Subcutaneous abdominal adipose tissue (tissue), 5 donors: ENCODE measurements around the gene PC.
"Not testable (repeated sequence)": the region's sequence is repeated elsewhere in the genome, so short reads cannot be mapped to it uniquely, and the experiment has no call there.

Experiments
- H3K27ac ChIP-seq: one replicate; pipeline ENCODE4 v1.7.0; 2013; ENCODE audit warnings: low read depth, mild to moderate bottlenecking, inconsistent platforms, low read length, moderate library complexity
- H3K27me3 ChIP-seq, 5 donors: one replicate each; pipeline ENCODE4 v1.7.0; 2013; ENCODE audit warnings: low read length in 5 of 5, inconsistent platforms in 1 of 5; ENCODE audit not compliant: control insufficient read depth in 5 of 5, insufficient read depth in 4 of 5
- H3K36me3 ChIP-seq, 5 donors: one replicate each; pipeline ENCODE4 v1.7.0; 2013; ENCODE audit warnings: low read length in 5 of 5; ENCODE audit not compliant: control insufficient read depth in 5 of 5, insufficient read depth in 5 of 5
- H3K4me1 ChIP-seq, 5 donors: one replicate each; pipeline ENCODE4 v1.7.0; 2013; ENCODE audit warnings: low read length in 5 of 5, mild to moderate bottlenecking in 3 of 5, moderate library complexity in 1 of 5; ENCODE audit not compliant: control insufficient read depth in 5 of 5, insufficient read depth in 5 of 5
- H3K4me3 ChIP-seq, 5 donors: one replicate each; pipeline ENCODE4 v1.7.0; 2013; ENCODE audit warnings: low read length in 5 of 5, low read depth in 1 of 5
- H3K9ac ChIP-seq, 5 donors: one replicate each; pipeline ENCODE4 v1.7.0; 2013; ENCODE audit warnings: low read length in 5 of 5, mild to moderate bottlenecking in 4 of 5, moderate library complexity in 3 of 5
- H3K9me3 ChIP-seq, 5 donors: one replicate each; pipeline ENCODE4 v1.7.0; 2013; ENCODE audit warnings: low read length in 5 of 5; ENCODE audit not compliant: control insufficient read depth in 5 of 5
- donor health status: healthy.
- donor health status: healthy.
- donor health status: healthy.
- donor health status: healthy.
- donor health status: healthy.

Gene PC, protein sequence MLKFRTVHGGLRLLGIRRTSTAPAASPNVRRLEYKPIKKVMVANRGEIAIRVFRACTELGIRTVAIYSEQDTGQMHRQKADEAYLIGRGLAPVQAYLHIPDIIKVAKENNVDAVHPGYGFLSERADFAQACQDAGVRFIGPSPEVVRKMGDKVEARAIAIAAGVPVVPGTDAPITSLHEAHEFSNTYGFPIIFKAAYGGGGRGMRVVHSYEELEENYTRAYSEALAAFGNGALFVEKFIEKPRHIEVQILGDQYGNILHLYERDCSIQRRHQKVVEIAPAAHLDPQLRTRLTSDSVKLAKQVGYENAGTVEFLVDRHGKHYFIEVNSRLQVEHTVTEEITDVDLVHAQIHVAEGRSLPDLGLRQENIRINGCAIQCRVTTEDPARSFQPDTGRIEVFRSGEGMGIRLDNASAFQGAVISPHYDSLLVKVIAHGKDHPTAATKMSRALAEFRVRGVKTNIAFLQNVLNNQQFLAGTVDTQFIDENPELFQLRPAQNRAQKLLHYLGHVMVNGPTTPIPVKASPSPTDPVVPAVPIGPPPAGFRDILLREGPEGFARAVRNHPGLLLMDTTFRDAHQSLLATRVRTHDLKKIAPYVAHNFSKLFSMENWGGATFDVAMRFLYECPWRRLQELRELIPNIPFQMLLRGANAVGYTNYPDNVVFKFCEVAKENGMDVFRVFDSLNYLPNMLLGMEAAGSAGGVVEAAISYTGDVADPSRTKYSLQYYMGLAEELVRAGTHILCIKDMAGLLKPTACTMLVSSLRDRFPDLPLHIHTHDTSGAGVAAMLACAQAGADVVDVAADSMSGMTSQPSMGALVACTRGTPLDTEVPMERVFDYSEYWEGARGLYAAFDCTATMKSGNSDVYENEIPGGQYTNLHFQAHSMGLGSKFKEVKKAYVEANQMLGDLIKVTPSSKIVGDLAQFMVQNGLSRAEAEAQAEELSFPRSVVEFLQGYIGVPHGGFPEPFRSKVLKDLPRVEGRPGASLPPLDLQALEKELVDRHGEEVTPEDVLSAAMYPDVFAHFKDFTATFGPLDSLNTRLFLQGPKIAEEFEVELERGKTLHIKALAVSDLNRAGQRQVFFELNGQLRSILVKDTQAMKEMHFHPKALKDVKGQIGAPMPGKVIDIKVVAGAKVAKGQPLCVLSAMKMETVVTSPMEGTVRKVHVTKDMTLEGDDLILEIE

DNA sequence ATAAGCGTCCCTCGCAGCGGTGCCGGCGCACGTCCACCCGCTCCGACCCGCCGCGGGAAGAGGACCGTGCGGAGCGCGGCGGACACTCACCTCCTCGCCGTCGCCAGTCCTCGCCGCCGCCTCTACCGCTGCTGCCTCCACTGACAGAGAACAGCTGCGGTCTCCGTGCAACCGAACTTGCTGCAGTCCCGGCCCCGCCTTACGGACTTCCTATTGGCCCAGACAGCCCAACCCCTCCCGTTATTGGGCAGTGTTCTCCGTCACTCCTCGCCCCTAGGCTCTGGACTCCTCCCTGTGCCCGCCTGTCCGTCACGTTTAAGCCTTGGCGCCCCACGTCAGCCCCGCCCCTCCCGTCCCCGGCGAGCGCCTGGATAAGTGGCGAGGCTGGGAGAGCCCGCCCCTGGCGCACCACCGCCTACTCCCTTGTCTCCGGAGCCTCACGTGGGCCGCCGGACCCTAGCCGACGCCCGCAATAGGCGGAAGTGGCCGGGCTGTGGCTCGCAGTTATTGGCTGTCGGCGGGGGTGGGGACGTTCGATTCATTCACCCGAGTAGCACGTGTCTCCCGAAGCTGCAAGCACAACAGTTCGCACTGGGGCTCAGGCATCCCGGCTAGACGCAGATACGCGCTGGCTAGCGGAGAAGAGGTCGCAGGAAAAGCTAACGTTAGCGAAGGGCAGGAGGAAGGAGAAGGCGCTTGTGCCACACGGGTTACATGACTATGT is at the start of gene PC:
Gene PC, minus strand, starts transcription at position 152 of the 724 bp plus-strand sequence. CDS start 86,224 bp downstream, outside the sequence.
- Histone ChIP-seq H3K36me3 (no peaks in the 10 kb centered on the region), H3K9ac (peak within 1 kb of the TSS in 4 of 5 donors; percentile 45 to 74 (median 72)), H3K9me3 (no peaks in the 10 kb centered on the region), H3K27ac (peak within 1 kb of the TSS; percentile 67), H3K27me3 (no peaks in the 10 kb centered on the region), H3K4me1 (peaks cover 2 to 51% (median 40%) of the 10 kb centered on the region in 5 donors), H3K4me3 (peak within 1 kb of the TSS; percentile 73 to 92 (median 88))

DNA sequence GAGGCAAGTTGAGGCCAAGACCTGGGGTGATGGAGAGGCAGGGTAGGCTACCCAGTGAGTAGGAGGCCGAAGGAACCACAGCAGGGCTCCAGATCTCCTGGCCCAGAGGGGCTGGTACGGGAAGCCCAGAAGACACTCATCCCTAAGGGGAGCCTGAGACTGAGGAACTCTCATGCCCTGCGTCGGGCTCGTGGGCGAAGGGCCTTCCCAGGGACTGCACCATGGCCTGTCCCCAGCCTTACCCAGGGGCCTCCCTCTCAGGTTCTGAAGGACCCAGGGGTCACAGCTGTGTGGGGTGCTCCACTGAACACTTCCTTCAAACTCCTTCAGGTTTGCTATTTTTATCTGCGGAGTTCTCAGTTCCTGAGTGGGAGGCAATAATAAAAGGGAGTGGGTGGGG is 48.9 kb upstream of the PC start:
- Histone ChIP-seq H3K9ac (no peak overlapping the region), H3K27ac (no peak overlapping the region), H3K27me3 (no peaks in the 10 kb centered on the region), H3K9me3 (no peaks in the 10 kb centered on the region), H3K36me3 (no peaks in the 10 kb centered on the region), H3K4me3 (peak overlapping the region in 1 of 5 donors; percentile 49), H3K4me1 (peaks cover 0 to 19% (median 14%) of the 10 kb centered on the region in 5 donors)

DNA sequence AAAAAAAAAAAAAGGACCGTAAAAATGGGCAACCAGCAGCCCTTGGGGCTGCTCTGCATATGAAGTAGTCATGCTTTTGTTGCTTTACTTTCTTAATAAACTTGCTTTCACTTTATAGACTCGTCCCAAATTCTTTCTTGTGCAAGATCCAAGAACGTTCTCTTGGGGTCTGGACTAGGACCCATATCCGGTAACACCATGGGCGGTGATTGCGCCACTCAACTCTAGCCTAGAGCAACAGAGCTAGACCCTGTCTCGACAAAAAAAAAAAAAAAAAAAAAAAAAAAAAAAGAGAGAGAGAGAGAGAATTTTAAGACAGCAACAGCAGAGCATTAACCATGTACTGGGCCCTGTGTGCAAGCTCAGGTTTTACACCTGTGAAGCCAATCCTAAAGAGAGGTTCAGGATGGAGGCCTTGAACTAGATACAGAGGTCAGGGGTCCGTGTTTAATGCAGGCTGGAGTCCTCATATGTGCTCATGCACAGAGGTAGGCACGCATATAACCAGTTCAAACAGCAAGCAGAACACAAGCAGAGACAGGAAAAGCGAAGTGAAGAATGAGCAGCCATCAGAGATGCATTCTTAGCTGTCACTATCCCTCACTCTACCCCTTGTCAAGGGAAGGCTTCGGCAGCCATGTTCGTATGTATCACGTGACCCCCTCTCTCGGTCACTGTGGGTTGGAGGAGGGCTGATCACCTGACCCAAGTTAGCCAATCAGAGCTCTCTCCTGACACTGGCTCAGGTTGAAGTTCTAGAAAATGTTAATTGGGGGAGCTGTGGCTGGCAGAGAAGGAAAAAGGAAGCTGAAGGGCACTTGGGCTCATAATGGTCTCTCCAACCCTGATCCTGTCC is 48.1 kb upstream of the PC start:
- Histone ChIP-seq H3K27ac (peak overlapping the region; percentile 17), H3K4me3 (peak overlapping the region; percentile 5 to 54 (median 33)), H3K9me3 (no peaks in the 10 kb centered on the region)

DNA sequence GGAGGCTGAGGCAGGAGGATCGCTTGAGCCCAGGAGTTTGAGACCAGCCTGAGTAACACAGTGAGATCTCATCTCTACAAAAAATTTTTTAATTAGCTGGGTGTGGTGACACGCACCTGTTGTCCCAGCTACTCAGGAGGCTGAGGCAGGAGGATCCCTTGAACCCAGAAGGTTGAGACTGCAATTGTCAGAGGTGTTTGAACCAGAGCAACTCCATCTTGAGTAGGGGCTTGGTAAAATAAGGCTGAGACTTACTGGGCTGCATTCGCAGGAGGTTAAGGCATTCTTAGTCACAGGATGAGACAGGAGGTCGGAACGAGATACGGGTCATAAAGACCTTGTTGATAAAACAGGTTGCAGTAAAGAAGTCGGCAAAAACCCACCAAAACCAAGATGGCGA is 47.0 kb upstream of the PC start:
- H3K27me3 ChIP-seq, H3K4me3 ChIP-seq, H3K9me3 ChIP-seq, H3K9ac ChIP-seq, H3K27ac ChIP-seq, H3K36me3 ChIP-seq: not testable (repeated sequence)
- peaks cover 0 to 19% (median 14%) of the 10 kb centered on the region in 5 donors for H3K4me1 ChIP-seq

More for the DNA sequence above, 48.1 kb upstream of the PC start:
- Histone ChIP-seq H3K9ac (no peak overlapping the region), H3K36me3 (no peaks in the 10 kb centered on the region), H3K27me3 (no peaks in the 10 kb centered on the region), H3K4me1 (peaks cover 0 to 19% (median 14%) of the 10 kb centered on the region in 5 donors)

DNA sequence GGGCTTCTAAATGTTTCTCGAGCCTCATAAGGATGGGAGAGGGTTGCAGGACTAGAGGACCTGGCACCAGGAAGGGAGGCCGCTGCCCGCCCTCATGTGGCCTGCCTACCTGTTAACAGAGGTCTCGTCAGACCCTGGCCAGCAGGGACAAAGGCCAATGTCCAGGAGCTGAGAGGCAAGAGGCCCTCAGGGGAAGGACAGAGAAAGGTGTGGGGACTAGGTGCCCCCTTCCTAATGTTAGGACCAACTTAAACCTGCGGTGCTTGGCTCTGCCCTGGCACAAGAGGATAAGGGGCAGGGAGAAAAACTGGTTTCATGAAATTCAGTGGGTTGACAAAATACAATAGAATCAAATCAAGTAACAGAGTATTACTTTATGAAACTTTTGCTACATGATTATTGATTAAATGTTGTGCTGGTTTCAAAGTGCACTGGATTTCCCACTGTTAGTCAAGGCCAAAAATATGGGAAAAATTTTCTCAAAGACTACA is 44.8 kb upstream of the PC start:
- Histone ChIP-seq H3K9ac (no peak overlapping the region), H3K9me3 (no peaks in the 10 kb centered on the region), H3K4me3 (no peak overlapping the region), H3K4me1 (peaks cover 0 to 19% (median 14%) of the 10 kb centered on the region in 5 donors), H3K27ac (no peak overlapping the region), H3K36me3 (no peaks in the 10 kb centered on the region), H3K27me3 (no peaks in the 10 kb centered on the region)

DNA sequence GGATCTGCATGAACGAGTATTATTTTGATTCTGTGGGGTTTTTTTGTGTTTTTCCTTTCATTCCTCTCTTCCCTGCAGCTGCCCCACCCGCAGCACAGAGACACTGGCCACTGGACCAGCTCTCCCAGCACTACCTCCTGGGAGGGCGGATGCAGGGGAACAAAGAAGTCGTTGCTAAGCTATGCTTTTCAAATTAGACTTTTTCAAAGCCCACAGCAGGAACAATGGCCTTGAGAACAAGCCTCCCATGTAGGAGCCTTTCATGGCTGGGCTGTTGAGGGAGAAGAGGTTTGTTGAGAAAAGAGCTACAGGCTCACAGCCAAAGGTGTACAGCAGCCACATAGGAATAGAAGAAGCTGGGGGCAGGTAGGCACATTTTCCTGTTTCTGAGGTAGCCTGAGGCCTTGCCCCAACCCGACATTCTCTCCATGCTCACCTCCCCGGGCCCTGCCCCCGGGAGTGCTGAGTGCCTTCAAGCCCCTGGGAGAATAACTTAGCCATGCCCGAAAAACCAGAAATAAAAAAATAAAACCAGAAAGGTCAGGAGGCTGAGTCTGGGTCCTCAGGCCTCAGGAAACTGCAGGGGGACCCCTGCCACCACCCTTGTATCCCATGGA is 44.2 kb upstream of the PC start:
- Histone ChIP-seq H3K36me3 (no peaks in the 10 kb centered on the region), H3K27me3 (no peaks in the 10 kb centered on the region), H3K4me1 (peaks cover 0 to 19% (median 14%) of the 10 kb centered on the region in 5 donors), H3K27ac (no peak overlapping the region), H3K4me3 (no peak overlapping the region), H3K9me3 (no peaks in the 10 kb centered on the region), H3K9ac (no peak overlapping the region)

DNA sequence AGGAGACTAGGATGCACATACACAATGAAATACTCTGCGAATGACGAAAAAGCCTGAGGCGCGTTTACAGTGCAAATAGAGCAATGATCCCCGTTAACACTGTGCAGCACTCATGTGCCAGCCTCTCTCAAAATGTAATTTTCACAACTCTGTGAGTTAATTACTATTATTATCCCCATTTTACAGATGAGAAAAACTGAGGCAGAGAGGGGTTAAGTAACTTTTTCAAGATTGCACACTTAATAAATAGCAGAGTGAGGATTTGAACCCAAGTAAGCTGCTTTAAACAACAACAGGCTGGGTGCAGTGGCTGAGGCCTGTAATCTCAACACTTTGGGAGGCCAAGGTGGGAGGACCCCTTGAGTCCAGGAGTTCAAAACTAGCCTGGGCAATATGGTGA is 43.1 kb upstream of the PC start:
- Histone ChIP-seq H3K27ac (no peak overlapping the region), H3K4me3 (no peak overlapping the region), H3K27me3 (no peaks in the 10 kb centered on the region), H3K9me3 (no peaks in the 10 kb centered on the region), H3K4me1 (peaks cover 2 to 20% (median 16%) of the 10 kb centered on the region in 5 donors), H3K36me3 (no peaks in the 10 kb centered on the region), H3K9ac (no peak overlapping the region)

DNA sequence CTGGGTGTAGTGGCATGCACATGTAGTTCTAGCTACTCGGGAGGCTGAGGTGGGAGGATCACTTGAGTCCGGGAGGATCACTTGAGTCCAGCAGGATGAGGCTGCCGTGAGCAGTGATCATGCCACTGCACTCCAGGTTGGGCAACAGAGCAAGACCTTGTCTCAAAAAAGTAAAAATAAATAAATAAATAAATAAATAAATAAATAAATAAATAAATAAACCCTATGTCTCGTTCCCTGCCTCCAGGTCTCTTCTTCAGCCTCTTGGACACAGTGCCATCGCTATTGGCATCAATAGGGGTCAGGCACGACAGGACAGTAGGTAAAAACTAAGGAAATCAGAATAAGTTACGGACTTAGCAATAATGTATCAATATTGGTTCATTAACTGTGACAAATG is 41.4 kb upstream of the PC start:
- Histone ChIP-seq H3K9me3 (no peaks in the 10 kb centered on the region), H3K36me3 (no peaks in the 10 kb centered on the region), H3K27ac (no peak overlapping the region), H3K4me1 (peaks cover 2 to 13% (median 9%) of the 10 kb centered on the region in 5 donors), H3K27me3 (no peaks in the 10 kb centered on the region), H3K9ac (no peak overlapping the region), H3K4me3 (no peak overlapping the region)
